Astrocyte (in vitro differentiated cells and primary cell): ENCODE data around the gene ANKRD24.

ENCODE experiments used
- EZH2 ChIP-seq: IDR thresholded peaks from 2 replicates; pipeline ENCODE4 v1.6.1; 2012; ENCODE audit warnings: mild to moderate bottlenecking, low read length, inconsistent platforms; ENCODE audit not compliant: insufficient read depth
- TF ChIP-seq, protein P1 (sequence below): IDR thresholded peaks from 2 replicates; pipeline ENCODE4 v1.5.1; 2011; ENCODE audit warnings: low read depth, mild to moderate bottlenecking, inconsistent platforms, low read length, moderate library complexity; ENCODE audit not compliant: insufficient read depth

- TF ChIP-seq, protein P1, sequence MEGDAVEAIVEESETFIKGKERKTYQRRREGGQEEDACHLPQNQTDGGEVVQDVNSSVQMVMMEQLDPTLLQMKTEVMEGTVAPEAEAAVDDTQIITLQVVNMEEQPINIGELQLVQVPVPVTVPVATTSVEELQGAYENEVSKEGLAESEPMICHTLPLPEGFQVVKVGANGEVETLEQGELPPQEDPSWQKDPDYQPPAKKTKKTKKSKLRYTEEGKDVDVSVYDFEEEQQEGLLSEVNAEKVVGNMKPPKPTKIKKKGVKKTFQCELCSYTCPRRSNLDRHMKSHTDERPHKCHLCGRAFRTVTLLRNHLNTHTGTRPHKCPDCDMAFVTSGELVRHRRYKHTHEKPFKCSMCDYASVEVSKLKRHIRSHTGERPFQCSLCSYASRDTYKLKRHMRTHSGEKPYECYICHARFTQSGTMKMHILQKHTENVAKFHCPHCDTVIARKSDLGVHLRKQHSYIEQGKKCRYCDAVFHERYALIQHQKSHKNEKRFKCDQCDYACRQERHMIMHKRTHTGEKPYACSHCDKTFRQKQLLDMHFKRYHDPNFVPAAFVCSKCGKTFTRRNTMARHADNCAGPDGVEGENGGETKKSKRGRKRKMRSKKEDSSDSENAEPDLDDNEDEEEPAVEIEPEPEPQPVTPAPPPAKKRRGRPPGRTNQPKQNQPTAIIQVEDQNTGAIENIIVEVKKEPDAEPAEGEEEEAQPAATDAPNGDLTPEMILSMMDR: no peak
- no peak for TF ChIP-seq EZH2
These were observed 44.0 kb upstream of the ANKRD24 start for GRCh38 chr19:4138445-4138844.
